Activated CD4-positive, alpha-beta T cell treated with anti-CD3 and anti-CD28 coated beads, Interleukin-2, Interleukin-4, amounts not matched to agents 100 ng/mL and 50 ng/mL, durations not matched to agents 16 hours and 8 hours (primary cell): ENCODE results near the gene PSRC1.
"Not testable (repeated sequence)": the region's sequence is repeated elsewhere in the genome, so short reads cannot be mapped to it uniquely, and the experiment has no call there.

Experiments
- DNase-seq: peaks from one replicate; pipeline ENCODE4 v3.0.0-alpha.2; 2020; ENCODE audit warnings: low spot score

Gene PSRC1

DNA sequence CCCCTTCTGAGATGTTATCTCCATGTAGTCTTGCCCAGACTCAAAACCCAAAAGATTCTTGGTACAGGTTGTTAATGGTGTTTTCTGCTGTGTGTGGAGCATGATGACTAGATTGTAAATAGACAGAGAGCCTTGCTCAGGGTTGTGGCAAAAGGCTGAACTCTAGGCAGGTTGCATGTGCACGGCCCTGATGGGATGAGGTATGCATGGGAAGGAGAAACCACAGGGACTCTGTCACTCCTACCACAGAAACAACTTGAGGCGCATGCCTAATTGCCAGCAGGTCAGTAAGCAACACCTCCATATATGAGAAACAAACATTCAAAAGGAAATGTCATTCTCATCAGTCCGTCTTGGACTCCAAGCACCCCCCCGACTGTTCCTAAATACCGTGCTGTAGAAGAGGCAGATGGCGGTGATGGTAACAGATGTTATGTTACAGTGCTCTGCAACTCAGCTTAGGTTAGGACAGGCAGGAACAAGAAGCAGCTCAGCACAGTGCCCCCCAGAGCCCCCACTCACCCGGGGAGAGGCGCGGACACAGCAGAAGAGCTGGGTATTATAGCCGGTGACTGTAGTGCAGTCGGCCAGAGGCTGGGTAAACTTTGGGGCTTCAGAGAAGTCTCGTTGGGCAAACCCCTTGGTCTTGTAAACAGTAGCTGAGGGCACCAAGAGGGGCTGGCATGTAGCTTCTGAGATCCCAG, 12.9 kb upstream of the PSRC1 start:
- no peak for DNase-seq

DNA sequence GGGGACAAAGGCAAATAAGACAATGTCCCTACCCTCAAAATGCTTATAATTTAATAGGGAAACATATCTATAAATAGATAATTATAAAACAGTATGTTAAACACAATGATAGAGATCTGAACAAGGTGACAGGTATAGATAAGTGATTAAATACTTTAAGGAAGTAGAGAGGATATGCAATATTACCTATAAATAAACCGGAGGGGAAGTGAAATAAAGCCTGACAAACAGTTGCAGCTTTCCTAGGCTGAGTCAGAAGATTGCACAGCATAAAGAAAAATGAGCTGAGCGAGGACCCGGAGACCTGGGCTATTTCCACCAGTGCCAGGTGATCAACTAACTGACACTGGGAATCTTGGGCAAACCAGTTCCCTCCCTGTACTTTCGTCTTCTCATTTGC, 11.5 kb upstream of the PSRC1 start:
- DNase-seq, result no peak

DNA sequence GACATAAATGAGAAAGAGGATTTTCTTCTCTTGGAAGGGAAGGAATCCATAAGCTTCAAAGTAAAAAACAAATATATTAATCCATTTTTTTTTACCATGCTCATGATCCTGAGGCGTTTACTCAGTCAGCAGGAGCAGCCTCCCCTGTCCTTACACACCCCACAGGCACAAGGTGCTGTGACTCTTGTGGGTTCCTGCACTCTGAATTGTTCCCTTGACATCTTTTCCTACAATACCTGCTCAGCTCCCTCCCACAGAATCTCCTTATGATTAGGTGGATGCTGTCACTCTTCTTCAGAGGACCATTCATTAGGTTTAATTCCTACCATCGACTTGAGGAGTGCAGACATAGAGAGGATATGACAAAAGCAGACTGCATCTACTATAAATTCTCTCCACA, 10.1 kb upstream of the PSRC1 start:
- no peak for DNase-seq

DNA sequence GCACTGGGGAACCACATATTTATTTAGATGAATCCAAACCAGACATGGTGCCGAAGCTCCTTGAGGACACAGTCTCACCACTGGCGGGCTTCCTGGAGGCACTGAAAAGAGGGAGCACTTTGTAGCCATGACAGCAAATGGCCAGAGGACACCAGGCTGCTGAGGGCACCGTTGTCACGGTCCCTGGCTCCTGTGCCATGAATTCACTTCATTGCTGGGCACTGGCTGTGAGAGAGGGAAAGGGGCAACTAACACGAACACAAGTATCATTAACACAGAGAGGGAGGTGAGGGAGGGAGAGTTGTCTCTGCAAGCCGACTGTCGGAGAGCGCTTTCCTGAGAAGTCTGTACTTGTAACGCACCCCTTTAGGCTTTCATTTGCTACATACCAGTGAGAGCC, 9.4 kb upstream of the PSRC1 start:
- DNase-seq, result no peak

DNA sequence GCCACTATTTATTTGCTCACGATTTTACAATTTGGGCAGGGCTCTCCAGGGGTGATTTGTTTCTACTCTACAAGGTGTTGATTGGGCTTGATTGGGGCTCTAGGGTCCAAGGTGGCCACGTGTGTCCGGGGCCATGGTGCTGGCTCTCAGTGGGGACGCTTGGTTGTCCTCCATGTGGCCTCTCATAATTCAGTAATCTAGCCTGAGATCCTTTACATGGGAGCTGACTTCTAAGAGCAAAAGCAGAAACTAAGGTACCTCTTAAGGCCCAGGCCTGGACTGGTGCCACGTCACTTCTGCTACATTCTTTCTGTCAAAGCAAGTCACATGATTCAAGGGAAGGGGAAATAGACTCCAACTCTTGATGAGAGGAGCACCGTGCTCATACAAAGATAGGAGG, 8.1 kb upstream of the PSRC1 start:
- no peak for DNase-seq

DNA sequence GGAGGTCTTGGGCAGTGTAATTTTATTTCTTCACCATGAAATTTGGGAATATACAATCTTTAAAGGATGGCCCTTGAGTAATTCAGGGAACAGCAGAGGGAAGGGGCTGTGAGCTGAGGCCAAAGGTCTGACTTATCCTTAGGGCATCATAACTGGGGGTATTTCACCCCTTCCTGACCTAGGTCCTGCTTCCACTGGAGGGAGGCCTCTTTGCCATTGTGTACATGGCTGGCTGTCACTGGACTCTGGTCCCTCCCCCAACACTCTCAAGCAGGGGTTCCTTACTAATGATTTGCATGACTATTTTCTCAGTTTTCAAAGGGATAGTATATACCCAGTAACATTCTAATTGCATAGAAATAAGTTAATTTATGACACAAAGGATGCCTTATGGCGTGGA, 7.2 kb upstream of the PSRC1 start:
- DNase-seq, result no peak

DNA sequence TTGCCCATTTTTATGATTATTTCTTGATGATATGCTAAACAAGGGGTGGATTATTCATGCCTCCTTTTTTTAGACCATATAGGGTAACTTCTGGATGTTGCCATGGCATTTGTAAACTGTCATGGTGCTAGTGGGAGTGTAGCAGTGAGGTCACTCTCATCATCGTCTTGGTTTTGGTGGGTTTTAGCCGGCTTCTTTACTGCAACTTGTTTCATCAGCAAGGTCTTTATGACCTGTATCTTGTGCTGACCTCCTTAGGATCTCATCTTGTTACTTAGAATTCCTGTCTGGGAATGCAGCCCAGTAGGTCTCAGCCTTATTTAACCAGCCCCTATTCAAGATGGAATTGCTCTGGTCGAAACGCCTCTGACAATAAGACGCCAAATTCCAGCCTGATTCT, 3.8 kb upstream of the PSRC1 start:
- DNase-seq, result not testable (repeated sequence)

DNA sequence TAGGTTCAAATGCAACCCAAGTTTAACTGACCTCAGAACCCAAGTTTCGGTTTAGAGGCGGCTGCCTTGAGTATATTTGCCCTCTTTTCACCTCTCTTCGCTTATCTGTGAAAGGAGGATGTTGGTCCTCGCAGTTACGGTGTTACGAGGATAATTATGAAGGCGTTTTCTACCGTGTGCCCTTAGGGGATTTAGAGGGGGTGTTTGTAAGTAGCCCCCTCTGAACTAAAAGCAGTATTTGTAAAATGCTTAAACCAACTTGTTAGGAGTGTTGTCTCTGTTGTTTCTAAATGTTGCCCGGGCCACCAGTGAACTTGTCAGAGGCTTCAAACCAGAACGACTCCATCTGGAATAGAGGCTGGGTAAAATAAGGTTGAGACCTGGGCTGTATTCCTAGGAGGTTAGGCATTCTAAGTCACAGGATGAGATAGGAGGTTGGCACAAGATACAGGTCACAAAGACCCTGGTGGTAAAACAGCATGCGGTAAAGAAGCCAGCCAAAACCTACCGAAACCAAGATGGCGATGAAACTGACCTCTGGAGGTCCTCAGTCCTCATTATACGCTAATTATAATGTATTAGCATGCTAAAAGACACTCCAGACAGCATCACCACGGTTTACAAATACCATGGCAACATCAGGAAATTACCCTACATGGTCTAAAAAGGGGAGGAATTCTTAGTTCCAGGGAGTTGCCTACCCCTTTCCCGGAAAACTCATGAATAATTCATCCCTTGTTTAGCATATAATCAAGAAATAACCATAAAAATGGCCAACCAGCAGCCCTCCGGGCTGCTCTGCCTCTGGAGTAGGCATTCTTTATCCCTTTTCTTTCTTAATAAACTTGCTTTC, 1.0 kb upstream of the PSRC1 start:
- DNase-seq, result peak; percentile 25

DNA sequence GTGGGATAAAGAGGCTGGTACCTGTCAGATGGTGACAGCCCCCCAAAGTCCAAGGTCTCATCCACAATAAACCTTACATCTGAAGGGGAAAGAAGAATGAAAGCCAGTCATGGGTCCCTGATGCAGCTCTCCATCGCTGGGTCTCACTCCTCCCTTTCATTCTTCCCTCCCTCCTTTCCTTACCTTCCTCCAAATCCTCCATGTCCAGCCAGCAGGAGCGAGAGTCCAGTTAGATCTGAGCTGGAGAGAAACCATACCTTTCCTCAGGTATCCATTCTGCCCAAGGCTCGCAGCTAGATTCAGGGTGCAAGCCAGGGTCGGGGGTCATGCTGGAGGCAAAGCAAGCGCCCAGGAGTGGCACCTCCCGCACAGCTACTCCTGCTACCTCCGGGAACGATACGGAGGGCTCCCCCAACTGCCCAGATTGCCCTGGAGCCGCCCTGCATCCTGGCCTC, 421 bp downstream of the PSRC1 start:
- DNase-seq, result no peak

DNA sequence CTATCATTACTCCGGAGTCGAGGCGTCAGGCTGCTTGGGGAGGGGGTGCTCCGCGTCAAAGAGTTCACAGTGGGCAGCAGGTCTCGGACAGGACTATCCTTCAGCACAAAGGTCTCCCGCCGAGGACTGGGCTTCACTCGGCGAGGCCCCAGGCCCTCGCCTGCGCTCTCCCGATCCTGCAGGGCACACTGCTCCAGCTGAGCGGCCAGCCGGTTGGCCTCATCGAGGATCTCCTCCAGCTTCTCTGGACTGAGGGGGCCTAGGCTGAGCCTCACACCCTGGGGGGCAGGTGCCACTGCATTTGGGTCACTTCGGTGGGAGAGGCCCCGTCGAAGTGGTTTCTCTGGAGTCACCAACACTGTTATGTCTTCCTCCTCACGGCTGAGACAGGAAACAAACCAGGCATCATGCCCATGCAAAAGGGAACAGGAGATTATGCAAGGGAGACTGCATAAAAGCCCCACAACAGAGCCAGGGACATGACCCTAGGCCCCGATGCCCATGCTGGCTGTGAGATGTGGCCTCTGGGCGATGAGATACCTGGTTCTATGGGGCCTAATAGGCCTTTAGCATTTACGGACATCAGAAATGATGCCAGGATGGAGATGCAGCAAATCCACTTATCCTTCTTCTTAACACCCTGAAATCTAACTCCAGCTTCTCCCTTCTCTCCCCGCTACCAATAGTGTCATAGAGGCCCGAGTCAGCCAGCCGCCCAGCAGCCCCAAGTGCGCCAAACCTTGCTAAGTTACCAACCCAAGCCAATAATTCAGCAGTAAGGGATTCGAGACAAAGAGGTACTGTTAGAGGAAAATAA, 1.1 kb downstream of the PSRC1 start:
- DNase-seq, result no peak

DNA sequence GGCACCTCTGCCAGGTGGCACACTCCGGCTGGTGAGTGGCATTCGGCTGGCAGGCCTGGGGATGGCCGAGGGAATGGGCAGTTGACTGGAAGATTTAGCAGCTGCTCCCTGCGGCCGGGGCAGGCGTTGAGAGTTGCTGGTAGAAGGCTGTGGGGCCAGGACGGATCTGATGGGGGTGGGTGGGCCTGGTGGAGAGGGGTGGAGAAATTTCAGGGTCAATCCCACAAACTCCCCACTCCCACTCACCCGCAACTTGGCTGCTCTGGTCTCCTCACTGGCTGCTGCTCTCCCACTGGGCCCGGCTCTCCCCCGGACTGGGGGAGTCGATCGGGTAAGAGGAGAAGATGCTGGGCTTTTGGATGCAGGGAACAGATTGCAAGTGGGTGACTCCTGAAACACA, 2.1 kb downstream of the PSRC1 start:
- no peak for DNase-seq

DNA sequence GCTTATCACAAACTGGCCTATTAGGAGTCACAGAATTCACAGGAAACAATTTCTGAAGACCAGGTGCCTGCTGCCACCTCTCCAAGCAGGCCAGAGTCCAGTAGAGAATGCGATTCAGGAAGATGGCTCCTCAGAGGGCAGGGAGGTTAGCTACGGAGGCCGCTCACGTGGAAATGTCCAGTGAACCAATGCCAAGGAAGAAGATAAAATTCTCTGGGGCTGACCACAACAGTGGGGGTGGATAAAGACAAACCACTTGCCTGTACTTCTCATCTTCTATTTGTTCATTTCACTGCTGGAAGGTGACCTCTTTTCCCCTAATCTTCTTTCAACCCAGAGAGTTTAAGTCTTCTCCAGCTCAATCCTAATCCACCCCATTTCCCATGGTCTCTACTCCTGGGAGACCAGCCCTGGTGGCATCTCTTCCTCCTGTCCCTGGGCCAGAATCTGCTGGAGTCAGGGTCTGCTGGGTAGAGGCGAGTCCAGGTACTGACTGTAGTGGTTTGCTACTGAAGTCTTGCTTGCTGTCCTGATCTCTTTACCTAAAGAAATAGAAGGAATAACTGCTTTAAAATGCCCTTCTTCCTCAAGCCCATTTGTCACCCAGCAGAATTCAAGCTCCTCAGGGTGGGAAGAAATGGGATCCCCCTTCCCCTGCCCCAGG, 3.2 kb downstream of the PSRC1 start:
- DNase-seq, result no peak

DNA sequence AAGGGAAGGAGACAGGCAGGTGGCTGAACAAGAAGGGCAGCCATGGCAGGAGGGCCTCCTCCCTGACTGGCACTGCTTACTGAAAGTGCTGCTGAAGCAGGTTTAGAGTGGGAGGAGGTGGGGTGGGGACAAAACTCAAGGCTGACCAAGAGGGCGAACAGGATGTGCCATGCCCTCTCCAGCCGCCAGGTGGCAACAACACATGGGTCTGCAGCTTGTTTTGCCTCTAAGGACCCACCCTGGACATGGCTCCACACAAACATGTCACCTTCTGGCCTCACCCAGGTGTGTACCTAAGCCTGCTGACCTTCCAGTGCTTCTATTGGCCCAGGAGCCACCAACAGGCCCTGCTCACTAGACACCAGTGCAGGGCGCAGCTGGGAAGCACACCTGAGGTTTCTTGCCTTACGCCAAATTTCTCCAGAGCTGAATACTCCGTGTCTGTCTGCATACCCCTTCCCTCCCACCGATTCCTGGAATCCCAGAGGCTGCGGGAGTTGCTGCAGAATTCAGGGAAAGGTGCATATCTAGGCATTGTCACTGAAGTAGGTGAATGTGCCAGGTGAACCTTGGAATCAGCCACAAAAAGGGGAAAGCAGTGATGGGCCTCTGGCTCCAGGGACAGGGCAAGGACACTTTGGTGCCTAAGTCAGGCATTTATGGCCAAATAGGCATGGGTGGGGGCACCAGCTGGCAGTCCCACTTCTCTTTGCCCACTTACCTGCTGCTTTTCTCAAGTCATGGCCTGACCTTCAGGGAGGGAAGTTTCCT, 5.3 kb downstream of the PSRC1 start:
- peak; percentile 76 for DNase-seq

DNA sequence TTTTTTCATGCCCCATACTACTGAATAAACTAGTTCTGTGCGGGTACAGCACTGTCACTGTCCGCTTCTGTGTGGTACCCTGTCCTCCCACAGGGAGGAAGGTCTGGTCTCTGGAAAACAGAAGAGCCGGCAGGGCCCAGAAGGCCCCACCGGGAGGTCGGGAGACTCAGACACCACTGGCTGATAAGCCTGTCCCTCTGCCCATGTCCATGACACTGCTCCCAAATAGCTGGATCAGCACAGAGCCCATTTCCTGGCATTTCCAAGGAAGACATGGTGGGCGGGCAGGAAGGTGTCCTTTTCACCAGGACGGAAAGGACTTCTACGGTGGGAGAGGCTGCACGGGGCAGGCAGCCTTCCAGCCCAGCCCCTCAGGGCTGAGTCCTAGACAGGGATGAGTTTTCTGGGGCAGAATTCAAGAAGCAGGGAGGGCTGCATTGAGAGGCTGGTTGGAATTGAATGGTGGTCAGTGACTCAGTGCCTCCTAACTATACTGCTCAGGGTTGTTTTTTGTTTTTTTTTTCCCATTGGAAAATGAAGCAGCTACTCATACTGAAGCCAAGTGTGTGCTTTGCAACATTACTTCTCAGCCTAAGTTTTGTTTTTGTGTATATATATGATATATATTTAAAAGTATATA, 7.1 kb downstream of the PSRC1 start:
- no peak for DNase-seq

DNA sequence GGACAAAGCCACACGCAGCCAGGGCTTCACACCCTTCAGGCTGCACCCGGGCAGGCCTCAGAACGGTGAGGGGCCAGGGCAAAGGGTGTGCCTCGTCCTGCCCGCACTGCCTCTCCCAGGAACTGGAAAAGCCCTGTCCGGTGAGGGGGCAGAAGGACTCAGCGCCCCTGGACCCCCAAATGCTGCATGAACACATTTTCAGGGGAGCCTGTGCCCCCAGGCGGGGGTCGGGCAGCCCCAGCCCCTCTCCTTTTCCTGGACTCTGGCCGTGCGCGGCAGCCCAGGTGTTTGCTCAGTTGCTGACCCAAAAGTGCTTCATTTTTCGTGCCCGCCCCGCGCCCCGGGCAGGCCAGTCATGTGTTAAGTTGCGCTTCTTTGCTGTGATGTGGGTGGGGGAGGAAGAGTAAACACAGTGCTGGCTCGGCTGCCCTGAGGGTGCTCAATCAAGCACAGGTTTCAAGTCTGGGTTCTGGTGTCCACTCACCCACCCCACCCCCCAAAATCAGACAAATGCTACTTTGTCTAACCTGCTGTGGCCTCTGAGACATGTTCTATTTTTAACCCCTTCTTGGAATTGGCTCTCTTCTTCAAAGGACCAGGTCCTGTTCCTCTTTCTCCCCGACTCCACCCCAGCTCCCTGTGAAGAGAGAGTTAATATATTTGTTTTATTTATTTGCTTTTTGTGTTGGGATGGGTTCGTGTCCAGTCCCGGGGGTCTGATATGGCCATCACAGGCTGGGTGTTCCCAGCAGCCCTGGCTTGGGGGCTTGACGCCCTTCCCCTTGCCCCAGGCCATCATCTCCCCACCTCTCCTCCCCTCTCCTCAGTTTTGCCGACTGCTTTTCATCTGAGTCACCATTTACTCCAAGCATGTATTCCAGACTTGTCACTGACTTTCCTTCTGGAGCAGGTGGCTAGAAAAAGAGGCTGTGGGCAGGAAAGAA, 8.1 kb downstream of the PSRC1 start:
- no peak for DNase-seq

DNA sequence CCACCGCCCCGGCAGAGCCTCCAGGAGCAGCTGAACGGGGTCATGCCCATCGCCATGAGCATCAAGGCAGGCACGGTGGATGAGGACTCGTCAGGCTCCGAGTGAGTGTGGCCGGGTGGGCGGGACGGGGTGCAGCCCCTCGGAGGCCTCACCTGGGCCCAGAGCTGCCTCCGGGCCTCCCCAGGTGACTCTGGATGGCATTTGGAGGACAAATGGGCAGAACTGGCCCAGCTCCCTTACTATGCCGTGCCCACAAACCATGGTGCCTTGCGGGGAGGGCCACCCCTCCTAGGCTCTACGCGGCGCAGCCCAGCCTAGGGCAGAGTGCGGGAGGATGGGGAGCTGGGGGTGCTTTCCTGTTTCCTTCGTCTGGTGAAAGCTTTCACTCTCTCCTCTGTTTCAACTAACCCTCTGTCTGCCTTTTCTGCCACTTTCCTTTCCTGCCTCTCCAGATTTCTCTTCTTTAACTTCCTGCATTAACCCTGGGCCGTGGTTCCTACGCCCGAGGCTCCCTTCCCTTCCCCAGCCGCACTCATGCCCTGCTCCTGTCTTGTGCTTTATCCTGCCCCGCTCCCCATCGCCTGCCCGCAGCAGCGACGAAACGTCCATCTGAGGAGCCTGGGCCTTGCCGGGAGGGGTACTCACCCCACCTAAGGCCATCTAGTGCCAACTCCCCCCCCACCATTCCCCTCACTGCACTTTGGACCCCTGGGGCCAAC, 9.2 kb downstream of the PSRC1 start:
- DNase-seq, result no peak

DNA sequence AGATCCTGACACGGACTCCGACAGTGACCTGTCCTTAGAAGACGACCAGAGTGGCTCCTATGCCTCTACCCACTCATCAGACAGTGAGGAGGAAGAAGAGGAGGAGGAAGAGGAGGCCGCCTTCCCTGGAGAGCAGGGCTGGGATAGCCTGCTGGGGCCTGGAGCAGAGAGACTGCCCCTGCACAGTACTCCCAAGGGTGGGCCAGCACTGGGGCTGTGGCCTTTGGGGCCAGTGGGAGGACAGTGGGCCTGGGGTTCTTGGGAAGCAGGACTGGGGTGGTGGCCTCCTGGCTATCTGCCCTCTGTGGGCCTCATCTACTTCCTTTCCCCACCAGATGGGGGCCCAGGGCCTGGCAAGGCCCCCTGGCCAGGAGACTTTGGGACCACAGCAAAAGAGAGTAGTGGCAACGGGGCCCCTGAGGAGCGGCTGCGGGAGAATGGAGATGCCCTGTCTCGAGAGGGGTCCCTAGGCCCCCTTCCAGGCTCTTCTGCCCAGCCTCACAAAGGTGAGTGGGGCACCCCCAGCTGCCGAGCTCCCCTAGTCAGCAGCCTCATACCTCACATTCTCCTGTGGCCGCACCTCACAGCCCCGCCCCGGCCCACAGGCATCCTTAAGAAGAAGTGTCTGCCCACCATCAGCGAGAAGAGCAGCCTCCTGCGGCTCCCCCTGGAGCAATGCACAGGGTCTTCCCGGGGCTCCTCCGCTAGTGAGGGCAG, 10.0 kb downstream of the PSRC1 start:
- no peak for DNase-seq

DNA sequence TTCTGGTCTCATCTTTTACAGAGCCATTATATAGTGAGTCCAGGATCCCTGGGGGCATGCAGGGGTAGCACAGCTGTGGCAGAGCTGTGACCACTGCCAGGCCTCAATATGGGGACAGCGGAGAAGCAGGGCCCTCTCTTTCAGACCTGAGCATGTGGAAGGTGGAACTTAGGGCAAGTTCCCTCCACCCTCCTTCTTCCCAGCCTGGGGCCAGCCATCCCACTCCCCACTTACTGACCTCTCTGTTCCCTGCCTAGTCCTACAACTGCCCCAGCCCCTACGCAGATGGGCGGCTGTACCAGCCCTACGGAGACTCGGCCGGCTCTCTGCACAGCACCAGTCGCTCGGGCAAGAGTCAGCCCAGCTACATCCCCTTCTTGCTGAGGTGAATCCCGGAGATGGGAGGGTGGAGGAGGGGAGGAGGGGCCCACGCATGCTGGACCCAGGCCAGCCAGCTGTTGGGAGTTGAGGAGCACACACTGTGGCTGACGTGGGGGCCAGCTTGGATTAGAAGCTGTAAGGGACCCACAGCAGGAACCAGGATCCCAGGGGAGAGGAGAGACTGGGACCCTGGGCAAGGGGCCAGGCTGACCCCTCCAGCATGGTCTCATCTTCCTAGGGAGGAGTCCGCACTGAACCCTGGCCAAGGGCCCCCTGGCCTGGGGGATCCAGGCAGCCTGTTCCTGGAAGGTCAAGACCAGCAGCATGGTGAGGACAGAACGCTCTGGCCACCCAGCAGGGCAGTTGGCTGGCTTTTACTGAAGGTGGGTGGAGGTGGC, 10.7 kb downstream of the PSRC1 start:
- DNase-seq, result no peak
